Heart left ventricle (tissue), 16 donors: Measurements from ENCODE around the gene PRKCA. TPM values are rescaled to one million over a fixed set of nuclear protein-coding genes. Genes with fewer than 3 reads are reported as not detected.
A peak's percentile ranks its signal among the peaks of the same experiment; 100 is the strongest.

Source experiments
- ATAC-seq, 4 donors: fragments of 200-7000 bp; cut with Tn5 transposase; one replicate each; pipeline ENCODE4 v1.9.1; 2020 to 2022; ENCODE audit warnings: moderate library complexity in 4 of 4, mild to moderate bottlenecking in 3 of 4, moderate number of reproducible peaks in 1 of 4
- DNase-seq, 5 donors: peaks; one replicate each; pipeline ENCODE4 v3.0.0-alpha.2; 2020
- H3K27ac ChIP-seq, 12 donors: fragments of 200-600 bp; sonication (generic) in 4 of 12; one replicate each; pipeline versions ENCODE4 v1.5.0 to v1.8.0; 2016 to 2022; ENCODE audit warnings: mild to moderate bottlenecking in 2 of 12
- H3K27me3 ChIP-seq, 9 donors: fragments of 200-600 bp; sonication (generic) in 2 of 9; one replicate each; pipeline versions ENCODE4 v1.5.1 to v1.8.0; 2016 to 2022; ENCODE audit warnings: mild to moderate bottlenecking in 3 of 9
- H3K36me3 ChIP-seq, 9 donors: fragments of 200-600 bp; sonication (generic) in 2 of 9; one replicate each; pipeline versions ENCODE4 v1.5.0 to v1.8.0; 2018 to 2022; ENCODE audit warnings: mild to moderate bottlenecking in 2 of 9
- H3K4me1 ChIP-seq, 12 donors: fragments of 200-600 bp; sonication (generic) in 4 of 12; one replicate each; pipeline versions ENCODE4 v1.5.0 to v1.8.0; 2016 to 2022; ENCODE audit warnings: mild to moderate bottlenecking in 3 of 12
- H3K4me3 ChIP-seq, 12 donors: fragments of 200-600 bp; sonication (generic) in 4 of 12; one replicate each; pipeline versions ENCODE4 v1.5.0 to v1.8.0; 2017 to 2022; ENCODE audit warnings: mild to moderate bottlenecking in 9 of 12, moderate library complexity in 4 of 12
- H3K9me3 ChIP-seq, 12 donors: fragments of 200-600 bp; sonication (generic) in 4 of 12; one replicate each; pipeline versions ENCODE4 v1.5.0 to v1.8.0; 2016 to 2022; ENCODE audit warnings: mild to moderate bottlenecking in 1 of 12
- POLR2A ChIP-seq, 2 donors: fragments of 450-650 bp; IDR thresholded peaks; one replicate each; pipeline ENCODE4 v1.6.1; 2017; ENCODE audit warnings: antibody characterized with exemption in 2 of 2, mild to moderate bottlenecking in 2 of 2, moderate library complexity in 2 of 2
- WGBS, 4 donors: extraction: QIAGEN DNeasy Blood & Tissue Kit in 2 of 4; methylation state at CpG; one replicate each; pipeline versions ENCODE4 v1.1.5 to v1.1.7; 2013 to 2018; 5-methylcytosine and 5-hydroxymethylcytosine counted together
- intact Hi-C, 10 donors: fragments of 100-400 bp; cut with DNase I; formaldehyde crosslinking; loops; one replicate each; pipeline versions ENCODE4 v1.11.1 to v1.14.2; 2022
- polyA plus RNA-seq, 2 donors: library from polyadenylated mRNA; stranded (reverse); fragments of 200-250 nt; gene quantifications; one replicate each; pipeline ENCODE4 v1.2.3, GENCODE V29; 2013
- total RNA-seq, 9 donors: library from RNA; depleted of rRNA in 2 of 9; stranded (reverse); fragments of >200 nt in 2 of 9; fragmentation: NEBNext Ultra II Directional in 3 of 9; extraction: Animal tissue kit (Norgen Biotek cat#: 25700) in 3 of 9; gene quantifications; one replicate each; pipeline versions ENCODE4 v1.1.0 to v1.2.4, GENCODE V29; 2016 to 2023
- TF ChIP-seq, protein P1 (sequence below), 12 donors: fragments of 200-600 bp; sonication (generic) in 4 of 12; IDR thresholded peaks; one replicate each; pipeline versions ENCODE4 v1.5.0 to v1.8.0; 2018 to 2022; ENCODE audit warnings: antibody characterized with exemption in 12 of 12, mild to moderate bottlenecking in 5 of 12
- donor health status: ischemic (EF 13 %, LVEDD 7.1; RV severe dilation, severe dysfunction).
- donor health status: healthy with polysubstance abuse.
- donor health status: DM: no; HTN: yes; CAD: no.
- donor health status: DM: no; HTN: no; CAD: no.
- donor health status: ischemic (EF 25% LVEDD 6.9; RV normal size, moderate dysfunction).
- donor health status: ischemic (EF 25% LVEDD 5.7; RV mildly dilated, moderate dysfunction).
- donor health status: healthy.
- donor health status: DM: yes; HTN: yes; CAD: no.
- donor health status: ischemic (EF 35%, LVEDD 5.7; RV mildly dilated, moderate dysfunction).
- donor health status: nonischemic (EF 11% LVEDD 7.7; RV severe dilation, severe dysfunction).
- donor health status: DM: yes; HTN: yes; CAD: no.
- donor health status: PGD.
- donor health status: ischemic (EF 29% LVEDD 5.4; RV normal size, mild dysfunction).
- donor health status: nonischemic (EF 23%, LVEDD 6.1; RV moderate dilation, normal function).

Gene PRKCA
- total and polyA plus RNA-seq, 11 donors: 3.4 to 26.8 (median 11.4) TPM

DNA sequence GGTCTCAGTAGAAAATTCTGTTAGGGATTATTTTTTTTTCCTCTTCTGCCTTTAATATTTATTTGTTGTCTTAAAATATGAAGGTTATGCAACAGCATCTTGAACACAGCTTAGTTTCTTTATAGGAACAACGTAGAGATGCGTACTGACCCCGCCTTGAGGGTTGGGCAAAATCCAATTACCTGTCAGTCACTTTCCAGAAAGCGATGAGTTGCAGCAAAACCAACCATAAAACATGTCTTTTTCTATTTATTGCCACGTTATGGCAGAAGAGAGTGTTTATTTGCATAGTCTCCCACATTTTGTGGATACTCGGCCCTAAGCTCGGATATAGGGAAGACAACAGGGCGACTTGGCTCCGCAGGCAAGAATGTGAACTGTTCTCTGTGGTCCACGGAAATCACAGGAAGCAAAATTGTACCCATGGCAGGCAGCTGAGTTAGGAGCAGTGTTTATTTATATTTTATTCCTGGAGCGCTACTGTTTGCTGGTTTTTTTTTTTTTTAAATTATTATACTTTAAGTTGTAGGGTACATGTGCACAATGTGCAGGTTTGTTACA is 488.2 kb downstream of the PRKCA start:
- no peak for DNase-seq
- H3K9me3 ChIP-seq: no peaks in the 10 kb centered on the region
- WGBS, 4 donors: 86 to 89% (median 88%) methylated on average over 11 of the region's 11 CpGs
- no peak for ATAC-seq
- peaks cover 0 to 29% (median 7%) of the 10 kb centered on the region in 12 donors for H3K4me1 ChIP-seq
- H3K27ac ChIP-seq: peak overlapping the region in 1 of 12 donors; percentile 32
- no peaks in the 10 kb centered on the region for H3K36me3 ChIP-seq
- no peak overlapping the region for H3K4me3 ChIP-seq
- no peaks in the 10 kb centered on the region for H3K27me3 ChIP-seq
- intact Hi-C loops: no loop called here
- TF ChIP-seq, protein P1, sequence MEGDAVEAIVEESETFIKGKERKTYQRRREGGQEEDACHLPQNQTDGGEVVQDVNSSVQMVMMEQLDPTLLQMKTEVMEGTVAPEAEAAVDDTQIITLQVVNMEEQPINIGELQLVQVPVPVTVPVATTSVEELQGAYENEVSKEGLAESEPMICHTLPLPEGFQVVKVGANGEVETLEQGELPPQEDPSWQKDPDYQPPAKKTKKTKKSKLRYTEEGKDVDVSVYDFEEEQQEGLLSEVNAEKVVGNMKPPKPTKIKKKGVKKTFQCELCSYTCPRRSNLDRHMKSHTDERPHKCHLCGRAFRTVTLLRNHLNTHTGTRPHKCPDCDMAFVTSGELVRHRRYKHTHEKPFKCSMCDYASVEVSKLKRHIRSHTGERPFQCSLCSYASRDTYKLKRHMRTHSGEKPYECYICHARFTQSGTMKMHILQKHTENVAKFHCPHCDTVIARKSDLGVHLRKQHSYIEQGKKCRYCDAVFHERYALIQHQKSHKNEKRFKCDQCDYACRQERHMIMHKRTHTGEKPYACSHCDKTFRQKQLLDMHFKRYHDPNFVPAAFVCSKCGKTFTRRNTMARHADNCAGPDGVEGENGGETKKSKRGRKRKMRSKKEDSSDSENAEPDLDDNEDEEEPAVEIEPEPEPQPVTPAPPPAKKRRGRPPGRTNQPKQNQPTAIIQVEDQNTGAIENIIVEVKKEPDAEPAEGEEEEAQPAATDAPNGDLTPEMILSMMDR (IDR thresholded peaks at IDR 0.05): no peak
- TF ChIP-seq POLR2A (IDR thresholded peaks at IDR 0.05): no peak

DNA sequence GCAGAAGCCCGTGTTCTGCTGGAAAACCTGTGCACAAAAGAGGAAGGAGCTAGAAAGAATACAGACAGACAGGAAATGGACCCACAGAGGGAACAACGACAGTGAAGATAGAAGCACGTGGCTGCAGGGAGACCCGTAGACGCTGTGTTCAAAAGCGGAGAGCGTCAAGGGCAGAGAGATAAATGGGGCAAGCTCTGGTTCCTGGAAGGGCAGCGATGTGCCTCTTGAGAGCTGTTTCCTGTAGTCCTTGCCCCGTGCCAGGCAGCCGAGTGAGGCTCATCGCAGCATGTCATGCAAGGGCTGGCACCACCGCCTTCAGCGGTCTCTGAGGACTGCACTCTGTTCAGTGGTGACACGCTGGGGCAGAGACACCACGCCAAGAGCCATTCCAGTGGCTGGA is 488.9 kb downstream of the PRKCA start:
- H3K27me3 ChIP-seq: no peaks in the 10 kb centered on the region
- peak overlapping the region in 2 of 12 donors; percentile 10 to 49 for H3K27ac ChIP-seq
- TF ChIP-seq POLR2A (IDR thresholded peaks at IDR 0.05): no peak
- TF ChIP-seq, protein P1 (IDR thresholded peaks at IDR 0.05): no peak
- intact Hi-C loops: no loop called here
- peaks cover 0 to 29% (median 7%) of the 10 kb centered on the region in 12 donors for H3K4me1 ChIP-seq
- H3K4me3 ChIP-seq: no peak overlapping the region
- ATAC-seq: peak; percentile 27 to 64 (median 56)
- peak in 2 of 5 donors; percentile 42 to 45 for DNase-seq
- H3K36me3 ChIP-seq: no peaks in the 10 kb centered on the region
- no peaks in the 10 kb centered on the region for H3K9me3 ChIP-seq
- 49 to 66% (median 57%) methylated on average over 15 of the region's 15 CpGs for WGBS, 4 donors

DNA sequence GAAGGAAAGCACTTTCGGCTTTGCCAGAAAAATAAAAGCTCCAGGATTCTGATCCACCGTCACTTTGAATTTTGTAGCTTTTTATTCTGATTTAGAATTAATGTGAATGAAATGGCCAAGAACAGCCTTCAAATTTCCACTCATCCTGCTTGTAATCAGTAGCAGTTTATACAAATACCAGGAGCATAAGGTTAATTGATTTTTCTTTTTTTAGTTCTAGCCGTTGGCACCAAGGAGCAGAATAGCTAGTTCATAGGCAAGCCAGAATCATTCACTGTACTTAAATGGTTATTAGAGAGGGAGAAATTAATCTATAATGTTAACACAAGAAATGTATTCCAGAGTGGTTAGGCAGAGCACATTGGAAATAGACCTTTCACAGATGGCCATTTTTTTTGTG is 491.4 kb downstream of the PRKCA start:
- Histone ChIP-seq H3K4me1 (peaks cover 0 to 29% (median 2%) of the 10 kb centered on the region in 12 donors), H3K36me3 (no peaks in the 10 kb centered on the region), H3K9me3 (no peaks in the 10 kb centered on the region), H3K27me3 (no peaks in the 10 kb centered on the region), H3K27ac (no peak overlapping the region), H3K4me3 (no peak overlapping the region)
- DNase-seq: no peak
- 87 to 92% (median 91%) methylated on average over 3 of the region's 3 CpGs for WGBS, 4 donors
- ATAC-seq: no peak
- TF ChIP-seq, protein P1 (IDR thresholded peaks at IDR 0.05): no peak
- TF ChIP-seq POLR2A (IDR thresholded peaks at IDR 0.05): no peak
- intact Hi-C loops: no loop called here

DNA sequence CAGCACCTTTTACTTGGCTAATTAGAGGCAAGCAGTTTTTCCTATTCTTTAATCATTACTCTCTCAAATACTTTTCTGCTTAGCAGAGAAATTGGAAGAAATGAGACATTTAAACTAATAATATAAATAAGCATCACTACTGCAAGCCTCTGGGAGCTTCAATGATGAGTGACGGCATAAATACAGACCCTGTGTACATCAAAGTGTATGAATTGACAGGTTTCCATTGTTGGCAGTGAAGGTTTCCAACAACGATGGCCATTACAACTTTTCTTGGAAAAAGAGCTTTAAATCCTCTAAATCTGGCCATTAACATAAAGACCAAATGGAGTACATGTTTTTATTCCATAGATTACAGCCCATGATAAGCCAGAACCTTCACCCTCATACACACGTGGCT is 493.1 kb downstream of the PRKCA start:
- 88 to 93% (median 88%) methylated on average over 3 of the region's 3 CpGs for WGBS, 4 donors
- Histone ChIP-seq H3K27ac (no peak overlapping the region), H3K36me3 (no peaks in the 10 kb centered on the region), H3K4me3 (no peak overlapping the region), H3K4me1 (peaks cover 0 to 15% (median 0%) of the 10 kb centered on the region in 12 donors), H3K27me3 (no peaks in the 10 kb centered on the region), H3K9me3 (no peaks in the 10 kb centered on the region)
- ATAC-seq (no peak), DNase-seq (no peak)
- TF ChIP-seq POLR2A (IDR thresholded peaks at IDR 0.05): no peak
- TF ChIP-seq, protein P1 (IDR thresholded peaks at IDR 0.05): no peak
- intact Hi-C loops: no loop called here
